H1 (cell line): ENCODE data around the gene UBE2E2.

Experiments
- TEAD4 ChIP-seq: IDR thresholded peaks from 2 replicates; pipeline ENCODE4 v1.6.1; 2012; ENCODE audit warnings: low read depth, low read length, inconsistent platforms, mixed read lengths
- YY1 ChIP-seq: IDR thresholded peaks from 2 replicates; pipeline ENCODE4 v1.6.1; 2011; ENCODE audit warnings: low read depth, mild to moderate bottlenecking, low read length

GRCh38 chr3:23396746-23397145, 193.6 kb downstream of the UBE2E2 start:
- TF ChIP-seq YY1 (no peak), TEAD4 (no peak)
